ENCODE measurements around the gene ZBTB45. TPM values are rescaled to one million over a fixed set of nuclear protein-coding genes. Genes with fewer than 3 reads are reported as not detected.

Gene ZBTB45
- total RNA-seq, 4 donors from 2014 or later: 9.8 to 16.5 (median 12.6) TPM

GRCh38 chr19:58563034-58563573 lies 43.5 kb upstream of the ZBTB45 start:
- H3K4me3 ChIP-seq: peak overlapping the region; percentile 21 to 52 (median 35)
- WGBS, 2 donors: 7 to 9% methylated on average over 11 to 25 of the region's 40 CpGs
- TF ChIP-seq POLR2A (IDR thresholded peaks at IDR 0.05) (no peak), CTCF (IDR thresholded peaks at IDR 0.05) (no peak), EP300 (IDR thresholded peaks at IDR 0.05) (no peak)
- no peaks in the 10 kb centered on the region for H3K9me3 ChIP-seq
- peaks cover 0 to 29% (median 0%) of the 10 kb centered on the region in 3 donors for H3K36me3 ChIP-seq
- DNase-seq (ENCODE audit: low spot score in 2 of 2): no peak
- peaks cover 0 to 12% of the 10 kb centered on the region in 2 donors for H3K27me3 ChIP-seq
- H3K4me1 ChIP-seq: peaks cover 0 to 43% (median 26%) of the 10 kb centered on the region in 4 donors
- H3K27ac ChIP-seq: peak overlapping the region in 1 of 4 donors; percentile 59

GRCh38 chr19:58562122-58563033 lies 42.8 kb upstream of the ZBTB45 start:
- Histone ChIP-seq H3K9me3 (no peaks in the 10 kb centered on the region), H3K27me3 (peaks cover 0 to 12% of the 10 kb centered on the region in 2 donors), H3K27ac (peak overlapping the region in 2 of 4 donors; percentile 42 to 59), H3K36me3 (peaks cover 0 to 22% (median 0%) of the 10 kb centered on the region in 3 donors), H3K4me1 (peaks cover 0 to 46% (median 29%) of the 10 kb centered on the region in 4 donors), H3K4me3 (peak overlapping the region; percentile 21 to 52 (median 35))
- WGBS, 2 donors: 2 to 15% methylated on average over 11 to 50 of the region's 107 CpGs
- TF ChIP-seq EP300 (IDR thresholded peaks at IDR 0.05): peak in 1 of 2 donors; percentile 53
- TF ChIP-seq CTCF (IDR thresholded peaks at IDR 0.05): no peak
- no peak for DNase-seq (ENCODE audit: low spot score in 2 of 2)

DNA sequence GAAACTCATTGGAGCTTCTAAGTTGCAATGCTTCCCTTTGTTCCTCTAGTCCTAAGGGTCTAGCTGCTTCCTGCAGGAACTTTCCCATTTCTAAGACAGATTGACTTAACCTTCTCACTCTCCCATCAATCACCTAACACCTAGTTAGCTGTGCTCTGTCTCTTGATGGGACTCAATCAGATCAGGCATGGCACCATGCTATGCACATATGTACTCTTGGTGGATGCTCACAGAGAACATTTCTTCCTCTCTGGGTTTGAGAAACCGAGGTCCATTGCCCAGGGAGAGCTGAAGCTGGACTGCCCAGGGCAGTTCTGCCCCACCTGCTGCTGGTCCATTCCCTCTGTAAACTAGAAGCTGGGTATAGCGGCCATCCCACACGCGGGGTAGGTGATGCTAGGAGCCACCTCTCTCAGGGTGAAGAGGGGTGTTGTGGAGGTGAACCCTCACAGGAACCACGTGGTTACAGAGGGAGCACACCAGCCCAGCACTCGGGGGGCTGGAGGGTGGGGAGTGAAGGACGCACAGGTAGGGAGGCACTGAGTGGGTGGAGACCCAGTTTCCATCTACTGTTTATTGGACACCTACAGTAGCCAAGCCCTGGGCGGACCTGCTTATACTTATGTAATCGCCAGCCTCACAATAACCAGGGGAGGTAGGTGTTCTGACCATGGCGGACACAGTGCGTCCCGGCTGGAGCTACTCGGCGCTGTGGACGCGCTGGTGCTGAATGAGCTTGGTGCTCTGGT lies 41.9 kb upstream of the ZBTB45 start:
- peaks cover 3 to 54% (median 37%) of the 10 kb centered on the region in 4 donors for H3K4me1 ChIP-seq
- DNase-seq (ENCODE audit: low spot score in 2 of 2): no peak
- peak overlapping the region; percentile 21 to 52 (median 35) for H3K4me3 ChIP-seq
- H3K9me3 ChIP-seq: no peaks in the 10 kb centered on the region
- peaks cover 0 to 16% (median 0%) of the 10 kb centered on the region in 3 donors for H3K36me3 ChIP-seq
- TF ChIP-seq CTCF (IDR thresholded peaks at IDR 0.05) (no peak), EP300 (IDR thresholded peaks at IDR 0.05) (no peak), POLR2A (IDR thresholded peaks at IDR 0.05) (no peak)
- peak overlapping the region in 1 of 4 donors; percentile 42 for H3K27ac ChIP-seq
- 57 to 59% methylated on average over 9 to 13 of the region's 16 CpGs for WGBS, 2 donors
- peaks cover 0 to 12% of the 10 kb centered on the region in 2 donors for H3K27me3 ChIP-seq

DNA sequence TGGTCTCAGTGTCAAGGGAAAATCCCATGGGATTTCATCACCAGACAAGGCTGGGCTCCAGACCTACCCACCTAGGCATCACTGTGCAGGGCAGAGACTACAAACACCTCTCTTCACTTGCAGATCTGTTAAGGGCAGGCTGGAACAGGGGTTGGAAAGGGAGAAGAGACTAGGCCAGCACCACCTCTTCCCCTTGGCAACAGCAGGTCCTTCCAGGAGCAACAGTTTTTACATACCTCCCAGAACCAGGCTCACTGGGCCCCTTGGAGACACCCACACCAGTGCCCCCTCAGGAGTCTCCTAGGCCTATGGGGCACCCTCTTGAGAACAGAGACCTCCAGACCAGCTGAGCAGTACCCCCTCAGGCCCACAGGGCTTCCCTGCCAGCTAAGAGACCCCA lies 41.3 kb upstream of the ZBTB45 start:
- Histone ChIP-seq H3K9me3 (no peaks in the 10 kb centered on the region), H3K27me3 (peaks cover 0 to 12% of the 10 kb centered on the region in 2 donors), H3K36me3 (peaks cover 0 to 16% (median 0%) of the 10 kb centered on the region in 3 donors), H3K4me3 (no peak overlapping the region), H3K27ac (no peak overlapping the region), H3K4me1 (peaks cover 5 to 61% (median 43%) of the 10 kb centered on the region in 4 donors)
- TF ChIP-seq CTCF (IDR thresholded peaks at IDR 0.05): no peak
- no peak for TF ChIP-seq POLR2A (IDR thresholded peaks at IDR 0.05)
- TF ChIP-seq EP300 (IDR thresholded peaks at IDR 0.05): no peak
- no peak for DNase-seq (ENCODE audit: low spot score in 2 of 2)
